GM23338 (cell line): ENCODE measurements around the gene SPEM1. TPM values are rescaled to one million over a fixed set of nuclear protein-coding genes. Genes with fewer than 3 reads are reported as not detected.

ENCODE experiments used
- ATAC-seq: fragments of 200-7000 bp; cut with Tn5 transposase; 3 replicates; pipeline ENCODE4 v1.9.1; 2020
- DNase-seq: peaks from one replicate; pipeline ENCODE4 v3.0.0-alpha.2; 2015; ENCODE audit warnings: low spot score
- H2AFZ ChIP-seq: fragments of 200-600 bp; sonication (generic); 2 replicates; pipeline ENCODE4 v1.8.0; 2016; ENCODE audit warnings: antibody characterized with exemption, mild to moderate bottlenecking, moderate library complexity
- H3F3A ChIP-seq: fragments of 200-600 bp; sonication (generic); replicated peaks from 2 replicates; pipeline ENCODE4 v1.8.0; 2017; ENCODE audit warnings: antibody characterized with exemption, mixed run types, low read depth
- H3K27ac ChIP-seq: fragments of 200-600 bp; sonication (generic); 2 replicates; pipeline ENCODE4 v1.6.1; 2016; ENCODE audit warnings: low read depth
- H3K27me3 ChIP-seq: fragments of 200-600 bp; sonication (generic); 2 replicates; pipeline ENCODE4 v1.8.0; 2016; ENCODE audit warnings: mild to moderate bottlenecking, mixed run types, moderate library complexity; ENCODE audit not compliant: insufficient read depth
- H3K36me3 ChIP-seq: fragments of 200-600 bp; sonication (generic); 2 replicates; pipeline ENCODE4 v1.8.0; 2016; ENCODE audit warnings: mild to moderate bottlenecking; ENCODE audit not compliant: insufficient read depth
- H3K4me1 ChIP-seq: fragments of 200-600 bp; sonication (generic); 2 replicates; pipeline ENCODE4 v1.8.0; 2016; ENCODE audit warnings: mild to moderate bottlenecking, moderate library complexity; ENCODE audit not compliant: insufficient read depth
- H3K4me2 ChIP-seq: fragments of 200-600 bp; sonication (generic); 2 replicates; pipeline ENCODE4 v1.7.1; 2017; ENCODE audit warnings: mixed run types
- H3K4me3 ChIP-seq: fragments of 200-600 bp; sonication (generic); 2 replicates; pipeline ENCODE4 v1.6.1; 2016; ENCODE audit warnings: mixed run types
- H3K79me2 ChIP-seq: fragments of 200-600 bp; sonication (generic); replicated peaks from 2 replicates; pipeline ENCODE4 v1.8.0; 2017; ENCODE audit warnings: mild to moderate bottlenecking; ENCODE audit not compliant: insufficient read depth
- H3K9me2 ChIP-seq: fragments of 200-600 bp; sonication (generic); 2 replicates; pipeline ENCODE4 v1.8.0; 2017; ENCODE audit not compliant: insufficient read depth
- H4K20me1 ChIP-seq: fragments of 200-600 bp; sonication (generic); replicated peaks from 2 replicates; pipeline ENCODE4 v1.8.0; 2017; ENCODE audit warnings: mild to moderate bottlenecking; ENCODE audit not compliant: insufficient read depth
- H3K27ac Mint-ChIP-seq: 2 replicates; pipeline ENCODE4 v1.8.0; 2020; ENCODE audit warnings: inconsistent platforms, mild to moderate bottlenecking, moderate library complexity, mixed read lengths
- H3K27me3 Mint-ChIP-seq: 3 replicates; pipeline ENCODE4 v1.8.0; 2022; ENCODE audit warnings: low read depth, mild to moderate bottlenecking, moderate library complexity, mixed read lengths, inconsistent platforms; ENCODE audit not compliant: insufficient read depth, poor library complexity
- H3K36me3 Mint-ChIP-seq: 3 replicates; pipeline ENCODE4 v1.8.0; 2021; ENCODE audit warnings: low read depth, mild to moderate bottlenecking, inconsistent platforms, moderate library complexity, mixed read lengths
- H3K4me1 Mint-ChIP-seq: 3 replicates; pipeline ENCODE4 v1.8.0; 2020; ENCODE audit warnings: mild to moderate bottlenecking, inconsistent platforms, mixed read lengths
- H3K4me3 Mint-ChIP-seq: 3 replicates; pipeline ENCODE4 v1.8.0; 2021; ENCODE audit warnings: moderate library complexity, mild to moderate bottlenecking, inconsistent platforms, mixed read lengths
- H3K9me3 Mint-ChIP-seq: 3 replicates; pipeline ENCODE4 v1.8.0; 2020; ENCODE audit warnings: moderate library complexity, mild to moderate bottlenecking, inconsistent platforms, mixed read lengths
- CREB1 ChIP-seq: fragments of 250-450 bp; sonication (Bioruptor Pico); IDR thresholded peaks from 2 replicates; pipeline ENCODE4 v1.5.0; 2020; ENCODE audit warnings: low read depth, mild to moderate bottlenecking, moderate library complexity
- CTCF ChIP-seq, 2 experiments: fragments of 200-600 bp in 1 of 2; sonication (generic) in 1 of 2; conservative IDR thresholded peaks; 2 replicates each; pipeline versions ENCODE4 v1.5.1 to v1.6.1; 2016 to 2017; ENCODE audit warnings: antibody characterized with exemption in 2 of 2, low read depth in 2 of 2, mild to moderate bottlenecking in 2 of 2, moderate library complexity in 1 of 2
- EZH2 ChIP-seq: fragments of 200-600 bp; sonication (generic); IDR thresholded peaks from one replicate; pipeline ENCODE4 v1.8.0; 2017; ENCODE audit warnings: antibody characterized with exemption, mild to moderate bottlenecking, low read depth; ENCODE audit not compliant: unreplicated experiment
- EZH2phosphoT487 ChIP-seq: fragments of 200-600 bp; sonication (generic); IDR thresholded peaks from one replicate; pipeline ENCODE4 v1.8.1; 2018; ENCODE audit warnings: antibody characterized with exemption; ENCODE audit not compliant: unreplicated experiment
- NANOG ChIP-seq: IDR thresholded peaks from 2 replicates; pipeline ENCODE4 v1.6.1; 2016; ENCODE audit warnings: antibody characterized with exemption, borderline replicate concordance
- REST ChIP-seq: IDR thresholded peaks from one replicate; pipeline ENCODE4 v1.6.1; 2018; ENCODE audit warnings: antibody characterized with exemption; ENCODE audit not compliant: unreplicated experiment
- STAT1 ChIP-seq: IDR thresholded peaks from one replicate; pipeline ENCODE4 v1.6.1; 2016; ENCODE audit warnings: antibody characterized with exemption; ENCODE audit not compliant: unreplicated experiment
- ZNF114 ChIP-seq: fragments of 250-450 bp; sonication (Bioruptor Pico); IDR thresholded peaks from 2 replicates; pipeline ENCODE4 v1.5.0; 2020; ENCODE audit warnings: mild to moderate bottlenecking, moderate library complexity
- ZNF331 ChIP-seq: fragments of 250-450 bp; sonication (Bioruptor Pico); IDR thresholded peaks from 2 replicates; pipeline ENCODE4 v1.5.0; 2020; ENCODE audit warnings: low read depth, mild to moderate bottlenecking, moderate library complexity
- ZNF462 ChIP-seq: fragments of 250-450 bp; sonication (Bioruptor Pico); IDR thresholded peaks from 2 replicates; pipeline ENCODE4 v1.5.0; 2020; ENCODE audit warnings: mild to moderate bottlenecking, moderate library complexity
- polyA plus RNA-seq: library from polyadenylated mRNA; unstranded; fragments of >200 nt; fragmentation: Nextera tagmentation; extraction: Ambion mirVana; gene quantifications from 2 replicates; pipeline ENCODE4 v1.2.1, GENCODE V29; 2016
- total RNA-seq: library from RNA; depleted of rRNA; stranded (reverse); fragments of >200 nt; shearing (Covaris generic); gene quantifications from 2 replicates; pipeline ENCODE4 v1.2.3, GENCODE V29; 2014

SPEM1 gene
- total and polyA plus RNA-seq, 2 experiments from 2014 or later, result not detected

GRCh38 chr17:7432296-7432695, 12.2 kb downstream of the SPEM1 start:
- Mint-ChIP-seq H3K9me3 (no peaks in the 10 kb centered on the region; the same call in 2 of the 3 replicates), H3K27ac (no peak overlapping the region), H3K4me3 (no peak overlapping the region), H3K4me1 (peaks cover 5% of the 10 kb centered on the region; the same call in 2 of the 3 replicates), H3K27me3 (peaks cover 34% of the 10 kb centered on the region), H3K36me3 (no peaks in the 10 kb centered on the region)
- Histone ChIP-seq H3K9me2 (0 out of 2 replicates have a peak, but pooled peaks cover 13% of the 10 kb centered on the region), H4K20me1 (no peaks in the 10 kb centered on the region), H3K4me2 (no peak overlapping the region), H3F3A (peaks cover 10% of the 10 kb centered on the region), H3K4me1 (no peaks in the 10 kb centered on the region), H3K36me3 (no peaks in the 10 kb centered on the region), H3K27ac (no peak overlapping the region), H3K27me3 (no peaks in the 10 kb centered on the region), H3K4me3 (no peak overlapping the region), H3K79me2 (no peaks in the 10 kb centered on the region), H2AFZ (no peak overlapping the region)
- ATAC-seq (no peak), DNase-seq (no peak)
- TF ChIP-seq CTCF (conservative IDR thresholded peaks at IDR 0.05; ENCODE audit: low read depth in 2 of 2), result no peak
- TF ChIP-seq EZH2phosphoT487, result no peak
- no peak for TF ChIP-seq ZNF114 (CRISPR knock-in tag)
- TF ChIP-seq STAT1, result no peak
- TF ChIP-seq EZH2, result no peak
- no peak for TF ChIP-seq ZNF462 (CRISPR knock-in tag)
- TF ChIP-seq REST, result no peak
- TF ChIP-seq NANOG, result no peak
- no peak for TF ChIP-seq ZNF331
- no peak for TF ChIP-seq CREB1
